GM21529 (cell line): ENCODE data around the gene SHISA5.
"Not testable (repeated sequence)": the region's sequence is repeated elsewhere in the genome, so short reads cannot be mapped to it uniquely, and the experiment has no call there.

ENCODE experiments used
- ATAC-seq: cut with Tn5 transposase; IDR thresholded peaks from one replicate; pipeline ENCODE4 v1.9.1; 2021; ENCODE audit not compliant: unreplicated experiment

The SHISA5 gene

GRCh38 chr3:48478626-48479555 is 25.1 kb downstream of the SHISA5 start:
- no peak for ATAC-seq

GRCh38 chr3:48477959-48478520 is 25.9 kb downstream of the SHISA5 start:
- ATAC-seq = no peak

- ATAC-seq = no peak
Observed at GRCh38 chr3:48476426-48477053, 27.4 kb downstream of the SHISA5 start.

GRCh38 chr3:48475188-48475587 is 28.8 kb downstream of the SHISA5 start:
- no peak for ATAC-seq

GRCh38 chr3:48474619-48475018 is 29.4 kb downstream of the SHISA5 start:
- ATAC-seq = no peak

- ATAC-seq = not testable (repeated sequence)
Observed at GRCh38 chr3:48474031-48474430, 29.9 kb downstream of the SHISA5 start.

GRCh38 chr3:48473617-48473952 is 30.4 kb downstream of the SHISA5 start:
- ATAC-seq = no peak

GRCh38 chr3:48472923-48473616 is 30.9 kb downstream of the SHISA5 start:
- peak; percentile 75 for ATAC-seq

- ATAC-seq = no peak
Observed at GRCh38 chr3:48472673-48472922, 31.4 kb downstream of the SHISA5 start.

- ATAC-seq = no peak
Observed at GRCh38 chr3:48470286-48470685, 33.7 kb downstream of the SHISA5 start.

- no peak for ATAC-seq
Observed at GRCh38 chr3:48469046-48469915, 34.7 kb downstream of the SHISA5 start.

- no peak for ATAC-seq
Observed at GRCh38 chr3:48468329-48468731, 35.6 kb downstream of the SHISA5 start.

- ATAC-seq = no peak
Observed at GRCh38 chr3:48467473-48468267, 36.3 kb downstream of the SHISA5 start.

GRCh38 chr3:48467110-48467454 is 36.9 kb downstream of the SHISA5 start:
- no peak for ATAC-seq

GRCh38 chr3:48466386-48467109 is 37.4 kb downstream of the SHISA5 start:
- peak; percentile 10 for ATAC-seq

- ATAC-seq = peak; percentile 81
Observed at GRCh38 chr3:48465531-48466378, 38.2 kb downstream of the SHISA5 start.

GRCh38 chr3:48465237-48465530 is 38.8 kb downstream of the SHISA5 start:
- ATAC-seq = no peak

GRCh38 chr3:48464713-48465221 is 39.2 kb downstream of the SHISA5 start:
- ATAC-seq = no peak

- ATAC-seq = no peak
Observed at GRCh38 chr3:48463703-48464102, 40.3 kb downstream of the SHISA5 start.
